ENCODE measurements around the gene MINDY4.

DNA sequence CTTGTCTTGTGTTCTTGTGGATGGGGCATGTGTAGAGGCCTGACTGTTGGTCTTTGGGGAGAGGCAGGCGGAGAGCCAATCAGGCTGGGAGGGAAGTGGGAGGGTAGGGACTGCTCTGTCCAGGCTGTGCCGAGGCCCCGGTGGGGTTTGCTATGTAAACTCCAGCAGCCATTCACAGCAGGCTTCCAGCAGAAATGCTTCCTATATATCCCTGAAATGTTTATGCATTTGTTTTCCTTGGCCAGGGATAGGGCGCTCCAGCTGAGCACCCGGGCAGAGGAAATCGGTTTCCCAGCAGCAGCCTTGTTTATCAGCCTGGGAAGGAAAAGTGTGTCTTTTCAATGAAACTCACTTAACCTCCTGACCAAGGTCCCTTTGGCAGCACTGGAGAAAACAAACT, 122.1 kb downstream of the MINDY4 start:
- TF ChIP-seq, protein P1, sequence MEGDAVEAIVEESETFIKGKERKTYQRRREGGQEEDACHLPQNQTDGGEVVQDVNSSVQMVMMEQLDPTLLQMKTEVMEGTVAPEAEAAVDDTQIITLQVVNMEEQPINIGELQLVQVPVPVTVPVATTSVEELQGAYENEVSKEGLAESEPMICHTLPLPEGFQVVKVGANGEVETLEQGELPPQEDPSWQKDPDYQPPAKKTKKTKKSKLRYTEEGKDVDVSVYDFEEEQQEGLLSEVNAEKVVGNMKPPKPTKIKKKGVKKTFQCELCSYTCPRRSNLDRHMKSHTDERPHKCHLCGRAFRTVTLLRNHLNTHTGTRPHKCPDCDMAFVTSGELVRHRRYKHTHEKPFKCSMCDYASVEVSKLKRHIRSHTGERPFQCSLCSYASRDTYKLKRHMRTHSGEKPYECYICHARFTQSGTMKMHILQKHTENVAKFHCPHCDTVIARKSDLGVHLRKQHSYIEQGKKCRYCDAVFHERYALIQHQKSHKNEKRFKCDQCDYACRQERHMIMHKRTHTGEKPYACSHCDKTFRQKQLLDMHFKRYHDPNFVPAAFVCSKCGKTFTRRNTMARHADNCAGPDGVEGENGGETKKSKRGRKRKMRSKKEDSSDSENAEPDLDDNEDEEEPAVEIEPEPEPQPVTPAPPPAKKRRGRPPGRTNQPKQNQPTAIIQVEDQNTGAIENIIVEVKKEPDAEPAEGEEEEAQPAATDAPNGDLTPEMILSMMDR (conservative IDR thresholded peaks at IDR 0.05; ENCODE audit: low read depth, low read length): no peak
- no peak for TF ChIP-seq EZH2phosphoT487 (IDR thresholded peaks at IDR 0.05; ENCODE audit: borderline replicate concordance, low read length)
- no peak for TF ChIP-seq EZH2 (IDR thresholded peaks at IDR 0.05; ENCODE audit: low read length, unreplicated experiment)

Measured in PC-3 (cell line).